ENCODE measurements around the gene HNRNPF. TPM values are rescaled to one million over a fixed set of nuclear protein-coding genes. Genes with fewer than 3 reads are reported as not detected.
"Not testable (repeated sequence)": the region's sequence is repeated elsewhere in the genome, so short reads cannot be mapped to it uniquely, and the experiment has no call there.

The HNRNPF gene
- total RNA-seq, 1 experiment from 2014 or later, result 198 TPM

DNA sequence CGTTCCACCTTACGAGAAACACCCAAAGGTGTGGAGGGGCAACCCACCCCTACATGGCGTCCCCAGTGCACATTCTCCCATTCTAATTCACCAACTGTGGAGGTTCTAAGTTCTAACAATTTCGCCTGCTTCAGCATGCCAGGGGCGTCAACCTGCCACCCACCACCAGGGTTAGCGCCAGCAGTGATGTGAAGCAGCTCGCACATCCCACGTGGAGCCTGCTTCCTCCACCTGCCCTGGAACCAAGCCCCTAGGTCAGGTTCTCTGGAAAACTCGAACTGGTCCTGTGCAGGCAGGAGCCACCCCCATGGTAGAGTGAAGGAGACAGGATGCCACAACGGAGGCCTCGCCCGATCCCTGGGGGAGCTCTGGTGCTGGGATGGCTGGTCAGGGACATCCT is 70.9 kb downstream of the HNRNPF start:
- CTCF ChIA-PET, result interaction anchor here (0.9 to 1.6 kb wide), 3 partner anchors 11 to 199 kb away, joined by 3 to 6 read pairs (median 5); no protein-coding TSS in a partner anchor
- POLR2A ChIA-PET, result no interaction called here
- DNase-seq (ENCODE audit: unreplicated experiment), result no peak
- H3K27me3 Mint-ChIP-seq (ENCODE audit: insufficient read depth, unreplicated experiment), result no peaks in the 10 kb centered on the region
- H3K4me1 Mint-ChIP-seq (ENCODE audit: insufficient read depth, unreplicated experiment), result peaks cover 17% of the 10 kb centered on the region
- BruUV-seq (replicated peaks), result no TSS peak
- no peak overlapping the region for H3K27ac Mint-ChIP-seq (ENCODE audit: low read depth, unreplicated experiment)
- H3K36me3 Mint-ChIP-seq (ENCODE audit: insufficient read depth, unreplicated experiment), result no peaks in the 10 kb centered on the region
- H3K4me3 Mint-ChIP-seq (ENCODE audit: unreplicated experiment), result no peak overlapping the region
- no peaks in the 10 kb centered on the region for H3K9me3 Mint-ChIP-seq (ENCODE audit: unreplicated experiment)
- TF ChIP-seq, protein P1, sequence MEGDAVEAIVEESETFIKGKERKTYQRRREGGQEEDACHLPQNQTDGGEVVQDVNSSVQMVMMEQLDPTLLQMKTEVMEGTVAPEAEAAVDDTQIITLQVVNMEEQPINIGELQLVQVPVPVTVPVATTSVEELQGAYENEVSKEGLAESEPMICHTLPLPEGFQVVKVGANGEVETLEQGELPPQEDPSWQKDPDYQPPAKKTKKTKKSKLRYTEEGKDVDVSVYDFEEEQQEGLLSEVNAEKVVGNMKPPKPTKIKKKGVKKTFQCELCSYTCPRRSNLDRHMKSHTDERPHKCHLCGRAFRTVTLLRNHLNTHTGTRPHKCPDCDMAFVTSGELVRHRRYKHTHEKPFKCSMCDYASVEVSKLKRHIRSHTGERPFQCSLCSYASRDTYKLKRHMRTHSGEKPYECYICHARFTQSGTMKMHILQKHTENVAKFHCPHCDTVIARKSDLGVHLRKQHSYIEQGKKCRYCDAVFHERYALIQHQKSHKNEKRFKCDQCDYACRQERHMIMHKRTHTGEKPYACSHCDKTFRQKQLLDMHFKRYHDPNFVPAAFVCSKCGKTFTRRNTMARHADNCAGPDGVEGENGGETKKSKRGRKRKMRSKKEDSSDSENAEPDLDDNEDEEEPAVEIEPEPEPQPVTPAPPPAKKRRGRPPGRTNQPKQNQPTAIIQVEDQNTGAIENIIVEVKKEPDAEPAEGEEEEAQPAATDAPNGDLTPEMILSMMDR (IDR thresholded peaks at IDR 0.05; ENCODE audit: unreplicated experiment), result no peak
- intact Hi-C loops (cut with micrococcal nuclease), result no loop called here

DNA sequence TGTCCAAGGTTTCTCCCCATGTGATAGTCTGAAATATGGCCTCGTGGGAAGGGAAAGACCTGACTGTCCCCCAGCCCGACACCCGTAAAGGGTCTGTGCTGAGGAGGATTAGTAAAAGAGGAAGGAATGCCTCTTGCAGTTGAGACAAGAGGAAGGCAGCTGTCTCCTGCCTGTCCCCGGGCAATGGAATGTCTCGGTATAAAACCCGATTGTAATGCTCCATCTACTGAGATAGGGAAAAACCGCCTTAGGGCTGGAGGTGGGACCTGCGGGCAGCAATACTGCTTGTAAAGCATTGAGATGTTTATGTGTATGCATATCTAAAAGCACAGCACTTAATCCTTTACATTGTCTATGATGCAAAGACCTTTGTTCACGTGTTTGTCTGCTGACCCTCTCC is 71.5 kb downstream of the HNRNPF start:
- H3K27ac Mint-ChIP-seq (ENCODE audit: low read depth, unreplicated experiment); H3K4me3 Mint-ChIP-seq (ENCODE audit: unreplicated experiment); intact Hi-C loops (cut with micrococcal nuclease); H3K36me3 Mint-ChIP-seq (ENCODE audit: insufficient read depth, unreplicated experiment); POLR2A ChIA-PET; H3K27me3 Mint-ChIP-seq (ENCODE audit: insufficient read depth, unreplicated experiment); H3K9me3 Mint-ChIP-seq (ENCODE audit: unreplicated experiment); BruUV-seq (replicated peaks); DNase-seq (ENCODE audit: unreplicated experiment): not testable (repeated sequence)
- CTCF ChIA-PET, result interaction anchor here (1.6 kb wide), 1 partner anchor 12 kb away, joined by 6 read pairs; no protein-coding TSS in a partner anchor
- peaks cover 17% of the 10 kb centered on the region for H3K4me1 Mint-ChIP-seq (ENCODE audit: insufficient read depth, unreplicated experiment)

DNA sequence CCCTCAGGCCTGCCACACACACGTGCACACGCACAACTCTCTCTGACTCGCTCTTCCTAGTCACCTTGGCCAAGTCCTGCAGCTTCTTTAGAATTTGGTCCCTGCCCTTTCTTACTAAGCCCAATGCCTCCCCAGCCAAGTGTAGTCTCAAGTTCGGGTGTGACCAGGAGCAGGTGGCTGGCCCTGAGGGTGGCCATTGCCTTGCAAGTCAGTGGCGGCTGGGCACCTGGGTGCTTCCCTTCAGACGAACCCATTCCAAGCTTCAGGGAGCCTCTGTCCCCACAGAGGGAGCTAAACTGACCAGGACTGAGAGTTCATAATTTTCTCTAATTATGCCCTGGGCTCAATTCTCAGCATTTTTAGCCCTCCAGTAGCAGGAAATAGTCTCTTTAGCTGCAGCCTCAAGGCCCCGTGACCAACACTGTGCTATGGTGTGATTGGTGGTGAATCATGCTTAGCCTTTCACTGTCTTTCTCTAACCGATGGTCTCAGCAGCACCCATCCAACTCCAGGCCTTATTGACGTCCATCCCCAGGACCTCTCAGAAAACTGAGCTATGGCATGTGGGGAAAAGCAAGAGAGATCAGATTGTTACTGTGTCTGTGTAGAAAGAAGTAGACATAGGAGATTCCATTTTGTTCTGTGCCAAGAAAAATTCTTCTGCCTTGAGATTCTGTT is 72.2 kb downstream of the HNRNPF start:
- intact Hi-C loops (cut with micrococcal nuclease), result no loop called here
- ChIA-PET POLR2A (interaction anchor here (0.6 kb wide), 1 partner anchor 129 kb away, joined by 3 read pairs; no protein-coding TSS in a partner anchor), CTCF (interaction anchor here (1.5 kb wide), 1 partner anchor 11 kb away, joined by 8 read pairs; no protein-coding TSS in a partner anchor)
- Mint-ChIP-seq H3K27me3 (ENCODE audit: insufficient read depth, unreplicated experiment) (no peaks in the 10 kb centered on the region), H3K27ac (ENCODE audit: low read depth, unreplicated experiment) (no peak overlapping the region), H3K9me3 (ENCODE audit: unreplicated experiment) (no peaks in the 10 kb centered on the region), H3K4me3 (ENCODE audit: unreplicated experiment) (no peak overlapping the region), H3K4me1 (ENCODE audit: insufficient read depth, unreplicated experiment) (peaks cover 17% of the 10 kb centered on the region), H3K36me3 (ENCODE audit: insufficient read depth, unreplicated experiment) (no peaks in the 10 kb centered on the region)
- no TSS peak for BruUV-seq (replicated peaks)
- TF ChIP-seq, protein P1 (IDR thresholded peaks at IDR 0.05; ENCODE audit: unreplicated experiment), result no peak
- no peak for DNase-seq (ENCODE audit: unreplicated experiment)

DNA sequence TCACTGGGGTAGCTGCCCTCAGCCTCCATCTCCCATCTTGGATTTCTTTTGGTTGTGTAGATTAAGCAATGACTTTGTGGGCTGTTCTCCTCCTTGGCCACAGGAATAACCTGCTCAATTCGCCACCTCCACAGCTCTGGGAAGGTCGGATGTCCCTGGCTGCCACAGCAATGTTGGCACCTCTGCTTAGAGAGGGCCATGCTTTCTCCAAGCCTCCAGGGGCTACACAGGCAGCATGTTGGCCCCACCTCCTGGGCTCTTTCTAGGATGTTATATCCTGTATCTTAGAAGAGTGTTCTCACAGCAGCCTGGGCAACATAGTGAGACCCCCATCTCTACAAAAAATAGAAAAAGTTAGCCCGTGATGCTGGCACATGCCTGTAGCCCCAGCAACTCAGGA is 72.9 kb downstream of the HNRNPF start:
- CTCF ChIA-PET, result interaction anchor here (1.5 kb wide), 1 partner anchor 12 kb away, joined by 8 read pairs; no protein-coding TSS in a partner anchor
- H3K27ac Mint-ChIP-seq (ENCODE audit: low read depth, unreplicated experiment), result no peak overlapping the region
- no peak overlapping the region for H3K4me3 Mint-ChIP-seq (ENCODE audit: unreplicated experiment)
- no peak for DNase-seq (ENCODE audit: unreplicated experiment)
- no peaks in the 10 kb centered on the region for H3K36me3 Mint-ChIP-seq (ENCODE audit: insufficient read depth, unreplicated experiment)
- no TSS peak for BruUV-seq (replicated peaks)
- no peaks in the 10 kb centered on the region for H3K27me3 Mint-ChIP-seq (ENCODE audit: insufficient read depth, unreplicated experiment)
- peaks cover 15% of the 10 kb centered on the region for H3K4me1 Mint-ChIP-seq (ENCODE audit: insufficient read depth, unreplicated experiment)
- intact Hi-C loops (cut with micrococcal nuclease), result no loop called here
- POLR2A ChIA-PET, result interaction anchor here (0.6 kb wide), 1 partner anchor 130 kb away, joined by 3 read pairs; no protein-coding TSS in a partner anchor
- TF ChIP-seq, protein P1 (IDR thresholded peaks at IDR 0.05; ENCODE audit: unreplicated experiment), result no peak
- H3K9me3 Mint-ChIP-seq (ENCODE audit: unreplicated experiment), result no peaks in the 10 kb centered on the region

Other genes starting within 250 kb of the HNRNPF start
- gene RASGEF1A, start 142.1 kb downstream of the HNRNPF start, total RNA-seq (2022), result not detected in 2 replicates
- not detected in 2 replicates for gene FXYD4, start 37.5 kb downstream of the HNRNPF start, total RNA-seq (2022)
- 2.2 and 2.6 TPM in 2 replicates for gene ZNF487, start 27.9 kb upstream of the HNRNPF start, total RNA-seq (2022)
- 9.9 and 16.4 TPM in 2 replicates for gene ZNF239, start 165.4 kb upstream of the HNRNPF start, total RNA-seq (2022)
- 4.9 and 6.5 TPM in 2 replicates for gene ZNF485, start 197.3 kb upstream of the HNRNPF start, total RNA-seq (2022)
- gene ZNF32, start 239.7 kb upstream of the HNRNPF start, total RNA-seq (2022), result 13.0 and 16.3 TPM in 2 replicates

Data from MCF 10A (cell line).